HPDE6-E6E7 (cell line): ENCODE measurements around the gene CHM.
"Not testable (repeated sequence)": the region's sequence is repeated elsewhere in the genome, so short reads cannot be mapped to it uniquely, and the experiment has no call there.

Source experiments
- DNase-seq: peaks from one replicate; pipeline ENCODE4 v3.0.0; 2011; ENCODE audit warnings: missing footprints; ENCODE audit errors: extremely low spot score

Gene CHM

DNA sequence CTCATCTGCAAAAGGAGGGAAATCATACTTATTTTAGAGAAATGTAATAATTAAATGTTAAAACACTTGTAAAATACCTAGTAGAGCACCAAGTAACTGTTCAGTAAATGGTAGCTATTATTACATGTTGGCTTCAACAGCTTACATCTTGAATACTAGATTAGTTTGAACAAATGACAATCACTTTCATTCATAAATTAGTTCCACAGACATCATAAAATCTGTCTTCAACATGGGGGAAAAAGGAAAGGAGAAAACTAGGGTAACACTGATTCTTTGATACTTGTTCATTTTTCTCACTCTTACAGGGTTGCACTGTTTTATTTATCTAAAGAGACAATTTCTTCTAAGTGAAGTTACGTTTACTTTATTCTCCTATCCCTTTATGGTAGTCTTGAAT lies 51.7 kb downstream of the CHM start:
- no peak for DNase-seq

DNA sequence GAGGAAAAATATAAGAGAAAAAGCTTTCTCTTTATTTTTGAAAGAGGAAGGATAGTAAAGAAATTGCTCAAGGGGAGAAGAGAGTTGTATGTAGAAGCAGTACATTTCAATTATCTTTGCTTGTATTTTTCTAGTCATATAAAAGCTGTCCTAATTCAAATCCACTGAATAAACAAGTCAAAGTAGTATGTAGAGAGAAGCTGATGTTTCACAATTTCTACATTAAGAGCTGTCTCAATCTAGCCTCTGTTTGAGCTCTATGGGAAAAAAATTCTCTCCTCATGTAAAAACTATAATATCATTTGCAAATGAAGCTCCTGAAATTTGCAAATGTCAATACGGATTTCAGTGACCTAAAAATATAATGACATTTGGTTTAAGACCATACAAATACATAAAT lies 52.6 kb downstream of the CHM start:
- DNase-seq = no peak

GRCh38 chrX:85994228-85994627 lies 53.1 kb downstream of the CHM start:
- DNase-seq = no peak

DNA sequence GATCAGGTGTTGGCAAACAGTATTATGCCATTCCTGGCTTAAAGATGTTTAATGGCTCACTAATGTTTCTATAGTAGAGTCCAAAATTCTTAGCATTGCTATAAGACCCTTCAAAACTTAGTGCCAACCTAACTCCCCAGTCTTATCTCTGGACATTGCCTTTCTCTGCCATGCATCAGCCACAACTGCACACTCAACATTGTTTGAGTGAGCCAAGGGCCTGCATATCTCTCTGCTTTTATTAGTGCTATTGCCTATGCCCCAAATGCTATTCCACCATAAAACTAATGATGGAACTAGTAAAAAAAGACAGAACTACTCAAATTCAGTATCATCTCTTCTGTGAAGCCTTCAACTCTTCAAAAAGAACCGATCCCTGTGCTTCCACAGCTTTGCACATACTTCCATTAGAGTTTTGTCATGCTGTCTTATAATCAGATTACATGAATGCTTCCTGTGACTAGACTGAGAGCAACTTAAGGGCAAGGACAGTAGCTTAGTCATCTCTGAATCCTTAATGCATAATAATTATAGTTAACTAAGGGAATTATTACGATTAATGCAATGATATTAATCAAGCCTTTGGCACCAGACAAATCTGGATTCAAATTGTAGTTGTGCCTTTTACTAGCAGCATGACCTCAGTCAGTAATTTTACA lies 53.7 kb downstream of the CHM start:
- DNase-seq = no peak

DNA sequence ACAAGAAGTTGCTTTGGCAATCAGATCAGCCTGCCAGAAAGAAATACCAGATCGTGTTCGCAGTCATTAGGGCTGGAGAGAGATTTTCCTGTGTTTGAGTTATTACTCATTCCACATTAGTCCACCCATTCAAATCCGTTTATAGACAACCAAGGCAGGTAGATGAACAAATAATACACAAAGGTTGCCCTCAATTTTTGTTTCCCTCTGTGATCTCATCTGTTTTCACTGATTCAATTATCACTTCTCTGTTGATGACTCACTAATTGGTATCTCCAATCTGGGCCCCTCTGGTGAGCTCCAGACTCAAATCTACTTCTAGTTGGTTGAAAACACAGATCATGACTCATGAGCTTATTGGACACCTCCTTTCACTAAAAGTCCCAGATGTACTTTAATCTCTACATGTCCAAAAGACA lies 54.5 kb downstream of the CHM start:
- DNase-seq = peak; percentile 1

DNA sequence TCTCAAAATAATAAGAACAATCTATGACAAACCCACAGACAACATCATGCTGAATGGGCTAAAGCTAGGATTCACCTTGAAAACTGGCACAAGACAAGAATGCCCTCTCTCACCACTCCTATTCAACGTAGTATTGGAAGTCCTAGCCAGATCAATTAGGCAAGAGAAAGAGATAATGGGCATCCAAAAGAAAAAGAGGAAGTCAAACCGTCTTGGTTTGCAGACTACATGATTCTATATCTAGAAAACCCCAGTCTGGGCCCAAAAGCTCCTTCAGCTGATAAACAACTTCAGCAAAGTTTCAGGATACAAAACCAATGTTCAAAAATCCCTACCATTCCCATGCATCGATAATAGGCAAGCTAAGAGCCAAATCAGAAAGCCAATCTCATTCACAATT lies 59.0 kb downstream of the CHM start:
- DNase-seq = no peak

- DNase-seq = no peak
Measured at GRCh38 chrX:85980286-85980685, 67.1 kb downstream of the CHM start.

GRCh38 chrX:85977218-85977617 lies 70.1 kb downstream of the CHM start:
- DNase-seq = no peak

- not testable (repeated sequence) for DNase-seq
Measured at GRCh38 chrX:85972351-85972750, 75.0 kb downstream of the CHM start.

GRCh38 chrX:85964744-85965143 lies 82.6 kb downstream of the CHM start:
- DNase-seq = no peak

DNA sequence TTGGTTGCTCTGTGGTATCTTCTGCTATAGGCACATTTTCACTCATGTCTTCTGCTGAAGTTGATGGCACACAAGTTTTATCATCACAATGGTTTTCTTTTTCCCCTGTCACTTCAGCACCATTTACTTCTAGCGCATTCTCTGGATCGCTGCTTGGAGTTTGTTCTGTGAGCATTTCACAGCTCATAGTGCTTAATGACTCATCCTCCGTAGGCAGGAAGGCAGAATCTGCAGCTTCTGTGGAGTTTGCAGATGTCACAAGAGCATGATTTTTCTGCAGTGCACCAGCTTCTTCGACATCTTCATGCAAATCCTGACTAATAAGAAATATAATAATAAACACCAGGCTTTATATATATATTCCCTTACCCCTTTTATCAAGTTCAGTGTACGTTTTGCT lies 83.6 kb downstream of the CHM start:
- DNase-seq = peak; percentile 3

DNA sequence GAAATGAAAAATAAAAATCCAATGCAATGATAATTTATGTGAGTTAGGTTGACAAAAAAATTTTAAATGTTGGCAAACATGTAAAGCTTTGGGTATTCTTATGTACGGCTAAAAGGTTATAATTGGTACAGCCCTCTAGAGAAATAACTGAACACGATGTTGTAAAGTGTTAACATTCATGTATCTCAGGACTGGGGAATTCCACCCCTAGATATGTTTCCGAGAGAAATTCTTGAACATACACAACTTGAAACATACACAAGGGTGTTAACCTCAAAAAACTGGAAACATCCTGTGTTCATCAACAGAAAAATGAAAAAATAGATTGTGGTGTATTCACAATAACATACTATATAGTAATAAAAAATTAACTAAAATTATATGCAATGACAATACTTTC lies 91.8 kb downstream of the CHM start:
- no peak for DNase-seq

DNA sequence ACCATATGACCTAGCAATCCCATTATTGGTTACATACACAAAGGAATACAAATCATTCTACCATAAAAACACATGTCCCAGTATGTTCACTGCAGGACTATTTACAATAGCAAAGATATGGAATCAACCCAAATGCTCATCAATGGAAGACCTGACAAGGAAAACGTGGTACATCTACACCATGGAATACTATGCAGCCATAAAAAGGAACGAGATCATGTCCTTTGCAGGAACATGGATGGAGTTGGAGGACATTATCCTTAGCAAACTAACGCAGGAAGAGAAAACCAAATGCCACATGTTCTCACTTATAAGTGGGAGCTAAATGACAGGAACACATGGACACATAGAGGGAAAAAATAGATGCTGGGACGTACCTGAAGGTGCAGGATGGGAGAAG lies 102.6 kb downstream of the CHM start:
- DNase-seq = not testable (repeated sequence)

DNA sequence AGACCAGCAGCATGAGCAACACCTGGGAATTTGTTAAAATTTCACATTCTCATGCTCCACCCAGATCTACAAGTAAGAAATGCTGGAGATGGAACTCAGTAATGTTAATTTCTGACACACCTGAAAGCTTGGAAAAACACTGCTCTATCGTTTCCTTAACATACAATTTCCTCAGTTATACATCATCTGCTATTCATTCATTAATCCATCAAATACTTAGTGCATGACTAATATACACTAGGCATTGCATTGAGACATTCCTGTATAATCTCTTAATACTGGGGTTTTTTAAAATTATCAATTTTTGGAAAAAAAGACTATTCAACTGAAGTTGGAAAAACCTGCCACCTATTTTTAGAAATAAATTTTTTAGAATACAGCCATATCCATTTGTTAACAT lies 106.1 kb downstream of the CHM start:
- DNase-seq = no peak

DNA sequence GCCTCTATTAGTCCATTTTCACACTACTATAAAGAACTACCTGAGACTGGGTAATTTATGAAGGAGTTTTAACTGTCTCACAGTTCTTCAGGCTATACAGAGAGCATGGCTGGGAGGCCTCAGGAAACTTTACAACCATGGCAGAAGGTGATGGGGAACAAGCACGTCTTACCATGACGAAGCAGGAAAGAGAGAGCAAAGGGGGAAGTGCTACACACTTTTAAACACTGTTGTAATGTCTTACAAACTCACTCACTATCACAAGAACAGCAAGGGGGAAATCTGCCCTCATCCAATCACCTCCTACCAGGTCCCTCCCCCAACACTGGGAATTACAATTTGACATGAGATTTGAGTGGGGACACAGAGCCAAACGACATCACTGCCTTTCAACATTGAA lies 107.4 kb downstream of the CHM start:
- not testable (repeated sequence) for DNase-seq

- not testable (repeated sequence) for DNase-seq
Measured at GRCh38 chrX:85934399-85934798, 113.0 kb downstream of the CHM start.

DNA sequence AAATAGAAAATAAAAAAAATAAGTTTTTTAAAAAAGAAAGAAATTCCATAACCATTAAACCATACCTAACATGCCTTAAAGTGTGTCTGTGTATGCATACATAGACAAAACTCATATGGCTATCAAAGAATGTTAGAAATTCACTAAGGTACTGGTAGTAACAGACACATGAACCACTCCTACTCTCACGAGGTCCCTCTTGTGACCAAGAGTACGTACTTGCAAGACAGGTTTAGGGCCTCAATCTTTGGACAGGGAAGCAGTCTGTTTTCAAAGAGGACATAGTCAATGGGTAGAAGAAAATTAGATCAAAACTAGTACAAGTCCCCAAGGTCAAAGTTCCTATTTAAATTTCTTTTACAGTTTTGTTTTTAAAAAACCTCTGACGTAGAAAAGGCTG lies 117.3 kb downstream of the CHM start:
- no peak for DNase-seq

- no peak for DNase-seq
Measured at GRCh38 chrX:85928606-85929005, 118.8 kb downstream of the CHM start.

DNA sequence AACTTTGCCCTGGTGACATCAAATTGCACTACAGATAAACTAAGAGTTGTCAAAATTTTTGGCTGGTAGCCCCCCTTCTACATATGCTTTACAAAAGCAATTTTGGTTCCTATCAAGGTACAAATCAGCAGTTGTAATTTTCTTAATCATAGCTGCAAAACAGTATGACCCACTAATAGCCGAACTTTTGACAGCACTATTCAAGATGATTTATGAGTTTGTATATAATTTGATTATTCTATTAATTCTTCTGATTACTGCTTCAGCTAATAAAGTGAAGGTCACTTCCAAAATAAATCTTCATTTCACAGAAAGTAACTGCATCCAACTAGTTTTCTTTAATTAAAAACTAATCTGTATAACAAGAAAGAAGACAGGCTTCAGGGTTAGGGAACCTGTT lies 119.6 kb downstream of the CHM start:
- no peak for DNase-seq

DNA sequence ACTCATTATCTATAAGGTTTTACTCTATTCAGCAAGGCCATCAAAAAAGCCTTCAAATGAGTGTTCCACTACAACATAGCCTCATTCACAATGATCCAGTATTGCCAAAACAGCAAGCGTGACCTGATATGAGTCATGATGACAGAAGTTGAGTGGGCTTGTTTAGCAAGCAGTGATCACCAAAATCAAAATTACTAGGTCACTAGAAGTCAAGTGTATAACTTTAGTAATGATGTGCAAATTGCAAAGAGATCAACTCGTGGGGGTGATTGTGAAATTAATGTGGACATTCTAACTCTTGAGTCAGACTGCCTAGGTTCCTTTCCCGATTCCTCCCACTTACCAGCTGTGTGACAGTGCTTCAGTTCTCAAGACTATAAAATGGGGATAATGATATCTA lies 124.5 kb downstream of the CHM start:
- DNase-seq = no peak

DNA sequence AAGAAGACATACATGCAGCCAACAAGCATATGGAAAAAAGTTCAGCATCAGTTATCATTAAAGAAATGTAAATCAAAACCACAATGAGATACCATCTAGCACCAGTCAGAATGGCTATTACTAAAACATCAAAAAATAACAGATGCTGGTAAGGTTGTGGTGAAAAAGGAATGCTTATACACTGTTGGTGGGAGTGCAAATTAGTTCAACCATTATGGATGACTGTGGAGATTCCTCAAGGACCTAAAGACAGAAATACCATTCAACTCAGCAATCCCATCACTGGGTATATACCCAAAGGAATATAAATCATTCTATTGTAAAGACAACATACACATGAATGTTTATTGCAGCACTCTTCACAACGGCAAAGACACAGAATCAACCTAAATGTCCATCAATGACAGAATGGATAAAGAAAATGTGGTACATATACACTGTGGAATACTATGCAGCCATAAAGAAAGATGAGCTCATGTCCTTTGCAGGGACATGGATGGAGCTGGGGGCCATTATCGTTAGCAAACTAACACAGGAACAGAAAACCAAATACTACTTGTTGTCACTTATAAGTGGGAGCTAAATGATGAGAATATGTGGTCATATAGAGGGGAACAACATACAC lies 130.6 kb downstream of the CHM start:
- not testable (repeated sequence) for DNase-seq

DNA sequence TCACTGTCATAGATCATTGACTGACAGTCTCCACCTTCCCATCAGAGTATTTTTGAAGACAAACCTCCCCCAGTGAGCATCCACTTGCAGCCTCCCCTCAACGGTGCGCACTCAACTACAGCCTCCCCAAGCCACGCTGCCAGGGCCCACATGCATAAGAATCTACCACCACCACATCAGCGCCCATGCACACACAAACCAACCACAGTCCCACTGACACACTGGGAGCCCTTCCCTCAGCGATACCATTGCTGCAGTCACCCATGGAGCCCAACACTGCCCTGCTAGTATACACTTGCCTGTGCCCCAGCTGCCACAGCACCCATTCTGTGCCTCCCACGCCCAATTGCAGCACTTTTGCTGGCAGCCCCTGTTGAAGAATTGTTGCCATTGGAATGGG lies 132.9 kb downstream of the CHM start:
- no peak for DNase-seq

GRCh38 chrX:85907316-85907715 lies 140.0 kb downstream of the CHM start:
- no peak for DNase-seq

DNA sequence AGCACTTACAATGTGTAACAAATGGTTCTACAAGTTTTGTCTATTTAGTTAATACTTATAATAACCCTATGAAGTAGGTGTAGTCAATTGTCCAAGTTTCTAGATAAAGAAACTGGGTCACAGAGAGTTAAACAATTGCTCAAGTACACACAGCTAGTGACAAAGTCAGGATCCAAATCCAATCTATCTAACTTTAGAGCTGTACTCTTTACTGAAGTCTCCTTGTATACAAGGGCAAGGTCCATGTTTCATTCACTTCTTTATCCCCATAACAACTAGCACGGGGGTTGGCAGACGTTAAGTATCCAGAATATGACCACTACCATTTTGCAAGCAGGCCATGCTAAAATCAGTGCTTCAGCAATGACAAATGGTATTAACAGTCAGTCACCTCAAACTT lies 141.0 kb downstream of the CHM start:
- DNase-seq = no peak
